ENCODE results near the gene CAP1.
A peak's percentile ranks its signal among the peaks of the same experiment; 100 is the strongest.

CAP1 gene

DNA sequence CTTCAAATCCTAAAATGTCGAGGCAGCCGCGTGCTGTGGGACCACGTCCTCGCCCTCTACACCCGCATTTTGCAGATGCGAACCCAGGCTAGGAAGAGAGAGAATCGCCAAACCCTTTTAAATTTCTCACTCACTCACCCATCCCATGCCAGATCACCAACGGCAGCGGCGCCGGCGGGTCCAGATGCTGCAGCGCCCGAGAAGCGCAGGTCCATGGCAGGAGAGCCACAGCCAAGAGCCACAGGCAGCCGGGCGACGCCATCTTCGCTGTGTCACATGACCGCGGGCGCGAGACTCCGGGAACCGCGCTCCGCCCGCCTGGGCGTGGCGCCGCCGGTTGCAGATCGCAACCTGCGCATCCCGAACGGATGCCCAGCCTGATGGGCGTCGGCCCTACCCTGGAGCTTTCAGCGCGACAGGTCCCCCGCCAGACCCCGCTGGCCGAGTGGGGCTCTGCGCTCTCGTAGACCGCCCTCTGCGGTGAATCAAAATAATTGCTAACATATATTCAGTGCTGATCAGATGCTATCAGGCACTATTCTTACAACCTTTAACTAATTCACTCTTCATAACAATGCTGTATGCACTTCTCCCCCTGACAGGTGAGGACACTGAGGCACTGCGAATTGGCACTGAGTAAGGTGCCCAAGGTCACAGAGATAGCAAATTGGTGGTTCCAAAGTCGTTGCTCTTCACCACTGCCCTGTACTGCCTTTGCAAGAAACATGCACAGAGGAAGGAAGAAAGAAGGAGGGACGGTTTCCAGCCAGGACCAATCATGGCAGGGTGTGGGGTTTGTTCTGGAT, 56.7 kb downstream of the CAP1 start, which contains the start of gene PPT1:
PPT1 (minus strand) TSS at position 276 of the 806 bp plus-strand sequence; CDS start at position 262, 14 bp downstream.
- peak; percentile 45 for DNase-seq (ENCODE audit: low read depth)

DNA sequence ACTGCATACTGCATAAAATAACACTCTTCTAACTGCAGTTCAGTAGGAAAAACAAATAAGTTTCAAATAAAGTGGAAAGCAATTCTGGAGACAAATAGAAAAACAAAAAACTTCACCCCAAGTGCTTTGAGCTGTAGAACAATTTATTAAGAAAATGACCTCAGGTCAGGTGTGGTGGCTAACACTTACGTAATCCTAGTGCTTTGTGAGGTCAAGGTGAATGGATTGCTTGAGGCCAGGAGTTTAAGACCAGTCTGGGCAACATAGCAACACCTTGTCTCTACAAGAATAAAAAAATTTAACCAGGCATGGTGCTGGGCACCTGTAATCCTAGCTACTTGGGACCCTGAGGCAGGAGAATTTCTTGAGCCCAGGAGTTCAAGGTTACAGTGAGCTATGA, 61.5 kb downstream of the CAP1 start:
- DNase-seq (ENCODE audit: low read depth), result no peak

DNA sequence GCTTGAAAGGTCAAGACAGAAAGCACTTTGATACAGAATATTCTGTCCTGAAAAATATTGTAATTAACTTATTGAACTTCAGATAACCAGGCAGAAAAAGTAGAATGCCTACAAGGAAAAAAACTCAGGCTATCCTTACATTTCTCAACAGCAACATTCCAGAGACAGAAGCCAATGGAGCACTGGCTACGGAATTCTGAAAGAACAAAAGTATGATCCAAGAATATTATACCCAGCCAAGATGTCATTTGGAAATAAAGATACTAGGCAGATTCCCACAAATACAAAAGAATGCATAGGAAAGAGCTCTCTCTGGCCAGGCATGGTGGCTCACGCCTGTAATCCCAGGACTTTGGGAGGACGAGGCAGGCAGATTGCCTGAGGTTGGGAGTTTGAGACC, 62.4 kb downstream of the CAP1 start:
- no peak for DNase-seq (ENCODE audit: low read depth)

DNA sequence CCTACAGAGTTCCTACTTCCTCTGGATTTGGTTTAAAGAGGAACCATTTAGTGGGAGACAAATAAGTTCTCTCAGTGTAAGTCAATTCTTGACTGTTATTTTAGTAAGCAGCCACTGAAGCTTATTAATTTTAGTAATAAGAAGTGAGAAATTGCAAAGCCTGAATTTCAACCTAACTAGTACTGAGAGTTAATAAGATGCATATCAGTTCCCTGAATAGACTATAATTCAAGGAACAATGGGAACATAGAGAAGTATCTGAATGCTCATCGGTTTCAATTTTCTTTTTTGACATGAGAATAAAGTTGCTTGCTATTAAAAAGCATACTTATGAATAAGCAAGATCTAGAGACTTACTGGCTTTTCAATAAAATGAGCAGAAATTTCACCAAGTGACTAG, 64.5 kb downstream of the CAP1 start:
- DNase-seq (ENCODE audit: low read depth), result no peak

DNA sequence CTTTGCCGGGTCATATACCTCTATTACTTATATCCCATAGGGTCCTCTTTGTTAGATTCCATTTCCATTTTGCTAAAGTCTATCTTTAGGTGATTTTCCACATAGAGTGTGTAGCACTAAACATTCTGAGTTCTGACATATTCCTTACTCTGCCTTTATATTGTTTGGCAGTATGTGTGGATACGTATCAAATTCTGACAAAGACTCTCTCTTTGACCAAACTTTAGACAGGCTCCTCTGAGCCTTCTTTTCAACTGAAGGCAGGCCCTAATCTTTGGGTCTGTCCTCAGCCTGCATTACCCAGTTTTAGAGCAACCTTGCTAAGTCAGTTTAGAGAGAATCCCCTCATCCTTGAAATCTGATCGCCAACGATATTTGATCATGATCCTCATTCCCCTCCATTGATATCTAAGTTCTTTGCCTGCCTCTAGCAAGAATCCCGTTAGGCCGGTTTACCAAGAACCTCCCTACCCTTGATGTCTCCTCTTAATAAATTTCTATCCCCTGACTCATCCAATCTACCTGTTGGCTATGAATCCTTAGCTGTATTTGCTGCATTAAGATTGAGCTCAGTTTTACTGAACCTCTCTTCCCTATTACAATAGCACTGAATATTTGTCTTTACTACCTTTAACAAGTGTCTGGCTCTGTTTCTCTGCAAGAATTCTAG, 66.9 kb downstream of the CAP1 start:
- no peak for DNase-seq (ENCODE audit: low read depth)

DNA sequence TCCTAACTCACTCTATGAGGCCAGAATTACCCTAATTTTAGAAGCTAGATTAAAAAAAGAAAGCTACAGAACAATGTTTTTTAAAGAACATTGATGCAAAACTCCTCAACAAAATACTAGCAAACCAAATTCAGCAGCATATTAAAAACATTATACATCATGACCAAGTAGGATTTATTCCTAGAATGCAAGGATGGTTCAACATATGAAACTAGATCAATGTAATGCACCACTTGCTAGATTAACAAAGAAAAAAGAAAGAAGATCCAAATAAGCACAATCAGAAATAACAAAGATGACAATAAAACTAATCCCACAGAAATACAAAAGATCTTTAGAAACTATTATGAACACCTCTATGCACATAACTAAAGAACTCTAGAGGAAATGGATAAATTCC, 69.9 kb downstream of the CAP1 start:
- DNase-seq (ENCODE audit: low read depth), result no peak

DNA sequence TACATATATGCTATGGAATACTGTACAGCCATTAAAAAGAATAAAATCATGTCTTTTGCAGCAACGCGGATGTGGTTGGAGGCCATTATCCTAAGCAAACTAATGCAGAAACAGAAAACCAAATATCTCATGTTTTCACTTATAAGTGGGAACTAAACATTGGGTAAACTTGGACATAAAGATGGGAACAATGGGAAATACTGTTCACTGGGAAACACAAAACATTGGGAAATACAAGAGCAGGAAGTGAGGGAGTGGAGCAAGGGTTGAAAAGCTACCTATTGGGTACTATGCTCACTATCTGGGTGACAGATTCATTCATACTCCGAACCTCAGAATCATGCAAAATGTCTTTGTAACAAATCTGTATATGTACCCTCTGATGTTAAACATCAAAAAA, 73.9 kb downstream of the CAP1 start:
- DNase-seq (ENCODE audit: low read depth), result no peak

DNA sequence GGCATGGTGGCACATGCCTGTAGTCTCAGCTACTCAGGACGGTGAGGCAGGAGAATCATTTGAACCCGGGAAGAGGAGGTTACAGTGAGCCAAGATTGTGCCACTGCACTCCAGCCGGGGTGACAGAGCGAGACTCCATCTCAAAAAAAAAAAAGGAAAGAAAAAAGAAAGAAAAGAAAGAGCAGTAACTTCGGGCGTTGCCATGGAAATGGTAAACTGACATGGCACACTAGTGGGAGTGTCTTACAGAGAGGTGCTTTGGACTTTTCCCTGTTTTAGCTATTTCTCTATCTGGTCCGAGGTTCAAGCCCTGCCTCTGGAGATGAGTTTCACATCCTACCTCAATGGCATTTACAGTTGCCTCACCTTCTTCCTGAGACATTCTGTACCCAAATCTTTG, 79.6 kb downstream of the CAP1 start:
- DNase-seq (ENCODE audit: low read depth), result no peak

Data from amniotic epithelial cell (primary cell).